AML-193 (cell line): Measurements from ENCODE around the gene DUSP28.
"Not testable (repeated sequence)": the region's sequence is repeated elsewhere in the genome, so short reads cannot be mapped to it uniquely, and the experiment has no call there.

ENCODE experiments used
- DNase-seq, 2 experiments: peaks; one replicate each; lab custom pipeline; 2025; lab: John Stamatoyannopoulos, UW

Gene DUSP28

GRCh38 chr2:240560084-240560479 is at the start of gene DUSP28:
DUSP28 (plus strand) TSS chr2:240560357; CDS start chr2:240560685, 328 bp downstream.
- peak; percentile 83 to 85 for DNase-seq

DNA sequence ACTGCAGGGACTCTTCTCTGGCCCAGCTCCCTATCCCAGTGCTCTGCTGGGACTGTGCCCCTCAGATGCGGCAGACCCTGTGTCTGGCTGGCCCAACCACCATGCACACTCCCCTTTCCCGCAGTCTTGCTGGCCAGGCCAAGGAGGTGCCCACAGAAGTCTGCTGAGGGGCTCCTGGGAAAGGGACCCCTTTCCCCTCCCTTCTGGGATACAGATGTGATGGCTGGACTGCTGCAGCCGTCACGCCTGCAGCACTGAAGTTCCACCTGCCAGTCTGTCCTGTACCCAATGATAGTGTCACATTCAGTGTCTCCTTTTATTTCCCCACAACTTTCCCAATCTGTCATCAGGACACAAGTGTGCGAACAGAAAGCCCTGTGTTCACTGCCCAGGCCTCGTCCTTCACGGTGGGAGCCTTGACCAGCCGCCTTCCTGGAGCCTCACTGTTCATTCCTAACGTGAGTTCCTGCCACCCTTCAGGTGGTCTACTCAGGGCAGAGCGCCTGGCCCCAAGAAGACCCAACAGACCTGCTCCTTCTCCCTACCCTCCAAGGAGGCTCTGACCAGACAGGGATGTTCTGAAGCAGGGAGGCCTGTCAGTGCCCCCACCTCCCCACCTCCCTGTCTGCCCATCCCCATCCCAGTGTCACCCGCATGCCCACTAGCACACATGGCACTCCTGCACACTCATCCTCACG is 49.5 kb upstream of the DUSP28 start:
- no peak for DNase-seq

DNA sequence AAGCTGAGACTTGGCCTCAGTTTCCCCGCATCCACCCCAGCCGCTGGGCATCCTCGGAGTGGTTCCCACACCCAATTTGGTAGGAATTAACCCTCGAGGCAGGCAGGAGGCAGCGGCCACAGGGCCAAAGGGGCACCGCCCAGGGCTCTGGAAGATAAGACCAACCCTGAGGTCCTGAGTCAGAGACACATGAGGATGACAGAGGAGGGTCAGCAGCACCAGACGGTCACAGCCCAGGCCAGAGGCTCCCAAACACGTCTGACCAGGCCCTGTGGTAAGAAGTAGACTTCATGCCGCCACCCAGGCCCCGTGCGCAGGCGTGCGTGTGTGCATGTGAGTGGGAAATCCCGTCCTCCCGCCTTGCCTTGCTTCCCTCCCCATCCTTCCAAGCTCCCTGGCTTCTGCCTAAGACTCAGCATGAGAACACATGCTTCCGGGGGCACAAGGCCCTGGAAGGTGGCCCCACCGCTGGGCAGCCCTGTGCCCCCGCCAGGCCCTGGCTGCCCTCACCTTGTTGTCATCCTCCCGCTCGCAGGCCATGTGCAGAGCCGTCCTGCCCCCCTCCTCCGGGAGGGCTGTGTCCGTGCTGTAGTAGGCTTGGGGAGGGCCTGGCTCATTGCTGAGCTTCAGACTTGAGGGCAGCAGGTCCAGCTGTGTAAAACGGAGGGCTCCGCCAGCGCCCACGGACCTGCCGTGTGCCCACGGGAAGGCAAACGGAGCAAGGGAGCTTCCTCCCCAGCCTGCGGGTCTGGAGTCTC is 48.6 kb upstream of the DUSP28 start:
- no peak for DNase-seq

GRCh38 chr2:240512109-240512485 is 48.1 kb upstream of the DUSP28 start:
- DNase-seq: no peak

DNA sequence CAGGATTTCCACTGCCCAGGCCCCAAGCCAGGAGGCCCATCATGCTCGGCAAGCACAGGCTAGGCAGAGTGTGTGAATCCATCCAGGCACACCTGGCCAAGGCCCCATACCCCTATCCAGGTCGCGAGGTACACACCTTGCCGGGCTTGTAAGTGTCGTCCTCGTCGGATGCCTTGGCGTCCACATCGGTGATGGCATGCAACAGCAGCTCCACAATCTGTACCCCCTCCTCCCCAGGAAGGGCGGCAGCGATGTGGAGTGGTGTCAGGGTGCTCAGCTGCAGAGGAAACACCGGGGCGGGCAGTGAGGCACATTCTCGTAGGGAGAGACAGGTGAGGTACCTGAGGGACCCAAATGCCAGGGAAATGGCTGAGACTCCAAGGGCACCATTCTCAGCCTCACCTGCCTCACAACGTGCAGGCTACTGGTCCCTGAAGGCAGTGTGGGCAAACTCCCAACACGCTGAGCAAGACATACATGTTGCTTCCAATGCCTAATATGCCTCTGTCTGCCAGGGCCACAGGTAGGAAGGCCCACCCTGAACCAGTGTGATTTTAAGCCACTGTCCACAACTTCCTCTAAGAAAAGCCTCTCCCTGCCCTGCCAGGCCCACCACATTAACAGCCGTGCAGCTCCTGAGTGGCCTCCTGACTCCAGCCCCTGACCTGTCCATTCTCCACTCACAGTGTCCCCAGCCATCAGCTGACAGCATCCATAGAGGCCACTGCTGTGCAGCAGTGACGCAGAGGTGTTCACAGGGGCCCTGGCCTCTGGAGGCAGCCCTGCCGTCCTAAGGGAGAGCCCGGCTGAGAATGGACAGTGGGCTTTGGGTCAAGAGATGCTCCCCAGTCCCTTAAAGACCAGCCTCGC is 47.3 kb upstream of the DUSP28 start:
- no peak for DNase-seq

GRCh38 chr2:240513549-240514287 is 46.4 kb upstream of the DUSP28 start:
- DNase-seq: peak; percentile 69 to 72

- DNase-seq: no peak
Measured at GRCh38 chr2:240514631-240515030, 45.5 kb upstream of the DUSP28 start.

DNA sequence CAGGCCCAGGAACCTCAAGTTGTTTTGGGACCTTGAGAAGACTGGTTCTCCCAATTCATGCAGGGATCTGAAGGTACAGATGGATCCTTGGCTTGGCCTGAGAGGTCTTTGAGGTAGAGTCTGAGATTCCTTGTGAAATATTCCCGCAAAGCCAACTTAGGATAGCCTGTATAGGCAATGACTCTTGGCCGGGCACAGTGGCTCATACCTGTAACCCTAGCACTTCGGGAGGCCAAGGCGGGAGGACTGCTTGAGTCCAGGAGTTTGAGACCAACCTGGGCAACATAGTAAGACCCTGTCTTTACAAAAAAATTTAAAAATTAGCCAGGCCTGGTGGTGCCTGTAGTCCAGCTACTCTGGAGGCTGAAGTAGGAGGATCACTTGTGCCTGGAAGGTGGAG is 42.8 kb upstream of the DUSP28 start:
- no peak for DNase-seq

GRCh38 chr2:240518981-240519380 is 41.2 kb upstream of the DUSP28 start:
- DNase-seq: no peak

DNA sequence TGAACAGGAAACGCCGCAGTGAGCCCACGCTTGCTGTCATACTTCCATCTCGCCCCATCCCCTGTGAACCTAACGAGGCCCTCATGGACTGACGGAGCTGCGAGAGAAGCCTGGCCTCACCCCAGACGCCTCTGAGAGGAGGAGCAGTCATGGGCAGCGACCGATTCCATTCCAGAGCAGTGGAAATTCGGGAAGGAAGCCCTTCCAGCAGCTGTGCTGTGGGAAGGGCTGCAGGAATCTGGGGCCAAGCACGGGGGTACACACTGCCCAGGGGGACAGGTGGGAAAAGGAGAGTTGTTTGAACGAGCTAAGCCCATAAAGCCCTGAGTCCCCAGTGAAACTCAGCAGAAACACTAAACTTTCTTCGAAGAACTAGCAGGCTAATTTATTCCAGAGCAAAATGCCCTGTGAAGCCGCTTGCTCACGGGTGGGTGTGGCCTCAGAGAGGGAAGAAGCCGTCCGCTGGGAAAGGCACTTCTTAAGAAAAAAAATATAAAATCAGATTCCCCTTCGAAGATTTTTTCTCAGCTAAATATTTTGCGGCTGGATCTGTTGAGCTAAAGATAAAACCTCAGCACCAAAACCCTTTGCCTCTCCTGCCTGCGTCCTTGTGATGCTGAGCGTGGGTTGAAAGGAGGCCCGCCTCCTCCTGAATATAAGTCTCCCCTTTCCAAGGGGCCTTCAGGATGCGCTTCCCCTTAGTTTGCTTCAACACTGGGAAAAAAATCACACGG is 40.6 kb upstream of the DUSP28 start:
- no peak for DNase-seq

- no peak for DNase-seq
Measured at GRCh38 chr2:240520130-240520973, 39.8 kb upstream of the DUSP28 start.

DNA sequence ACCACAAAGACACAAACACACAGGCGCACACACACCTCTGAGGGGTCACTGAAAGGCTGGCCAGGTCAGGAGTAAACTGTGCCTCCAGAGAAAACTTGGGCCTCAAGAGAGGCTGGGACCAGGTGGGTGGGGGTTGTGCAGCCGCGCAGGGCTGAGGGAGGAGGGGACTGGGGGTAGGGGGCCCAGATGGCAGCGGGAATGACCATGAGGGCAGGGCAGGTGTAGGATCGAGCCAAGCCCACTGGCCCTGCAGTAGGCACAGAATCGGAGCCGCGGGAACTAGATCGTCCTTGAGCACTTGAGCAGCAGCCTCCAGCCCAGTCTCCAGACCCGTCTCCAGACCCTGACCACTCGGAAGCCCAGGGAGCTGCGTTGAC is 39.2 kb upstream of the DUSP28 start:
- no peak for DNase-seq

DNA sequence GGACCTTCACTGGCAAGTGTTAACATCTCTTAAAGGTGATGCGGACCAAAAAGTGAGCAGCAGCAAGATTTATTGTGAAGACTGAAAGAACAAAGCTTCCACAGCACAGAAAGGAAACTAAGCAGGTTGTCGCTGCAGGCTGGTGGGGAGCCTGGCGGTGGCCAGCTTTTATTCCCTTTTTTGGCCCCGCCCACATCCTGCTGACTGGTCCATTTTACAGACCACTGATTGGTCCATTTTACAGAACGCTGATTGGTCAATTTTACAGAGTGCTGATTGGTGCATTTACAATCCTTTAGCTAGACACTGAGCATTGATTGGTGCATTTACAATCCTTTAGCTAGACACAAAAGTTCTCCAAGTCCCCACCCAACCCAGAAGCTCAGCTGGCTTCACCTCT is 38.3 kb upstream of the DUSP28 start:
- not testable (repeated sequence) for DNase-seq

DNA sequence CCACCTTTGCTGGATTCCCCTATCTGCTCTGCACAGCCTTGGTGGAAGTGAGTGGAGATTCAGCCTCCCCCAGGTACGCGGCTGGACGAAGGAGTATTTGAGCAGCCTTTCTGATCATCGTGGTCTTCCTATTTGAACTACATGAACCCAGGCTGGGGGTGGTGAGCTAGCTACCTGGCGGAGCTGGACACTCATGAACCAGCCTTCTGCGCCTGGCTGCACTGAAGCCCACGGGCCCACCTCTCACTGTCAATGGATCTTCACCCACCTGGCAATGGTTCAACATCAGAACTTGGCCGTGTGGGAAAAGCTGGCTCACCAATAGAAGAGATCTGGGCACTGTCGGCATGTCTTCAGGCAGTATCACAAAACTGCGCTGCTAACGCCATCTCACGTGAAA is 37.8 kb upstream of the DUSP28 start:
- no peak for DNase-seq

DNA sequence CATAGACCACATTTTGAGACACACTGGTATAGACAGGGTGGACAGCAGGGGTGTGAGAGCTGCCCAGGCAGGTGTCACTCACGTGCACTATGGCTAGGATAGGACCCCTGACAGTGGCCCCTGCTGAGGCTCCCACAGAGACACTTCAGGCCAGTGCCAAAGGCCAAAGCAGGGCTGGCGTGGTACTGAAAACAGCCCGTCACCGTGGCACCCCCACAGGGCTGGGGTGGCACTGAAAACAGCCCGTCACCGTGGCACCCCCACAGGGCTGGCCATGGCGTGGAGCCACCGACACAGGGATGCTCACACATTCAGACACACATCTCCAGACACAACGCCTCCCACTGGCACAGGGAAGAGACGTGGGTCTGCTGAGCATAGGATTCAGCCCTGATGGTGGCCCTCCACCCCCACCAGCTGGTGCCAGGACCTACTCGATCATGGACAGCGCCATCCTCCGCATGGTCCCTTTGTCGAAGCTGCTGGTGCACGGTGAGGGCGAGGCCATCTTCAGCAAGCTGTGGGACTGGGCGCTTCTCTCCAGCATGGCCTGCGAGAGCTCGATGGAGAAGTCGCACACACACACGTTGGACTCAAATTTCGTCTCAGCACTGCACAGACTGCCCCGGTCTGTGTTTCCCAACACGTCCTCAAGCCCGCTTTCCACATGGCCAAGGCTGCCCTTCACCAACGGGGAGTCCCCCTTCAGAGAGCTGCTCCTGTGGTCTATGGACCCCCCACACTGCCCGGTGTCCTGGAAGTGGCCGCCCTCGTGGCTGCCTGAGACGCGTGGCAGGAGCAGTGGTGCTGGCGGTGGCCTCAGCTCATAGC is 36.5 kb upstream of the DUSP28 start:
- DNase-seq: no peak

DNA sequence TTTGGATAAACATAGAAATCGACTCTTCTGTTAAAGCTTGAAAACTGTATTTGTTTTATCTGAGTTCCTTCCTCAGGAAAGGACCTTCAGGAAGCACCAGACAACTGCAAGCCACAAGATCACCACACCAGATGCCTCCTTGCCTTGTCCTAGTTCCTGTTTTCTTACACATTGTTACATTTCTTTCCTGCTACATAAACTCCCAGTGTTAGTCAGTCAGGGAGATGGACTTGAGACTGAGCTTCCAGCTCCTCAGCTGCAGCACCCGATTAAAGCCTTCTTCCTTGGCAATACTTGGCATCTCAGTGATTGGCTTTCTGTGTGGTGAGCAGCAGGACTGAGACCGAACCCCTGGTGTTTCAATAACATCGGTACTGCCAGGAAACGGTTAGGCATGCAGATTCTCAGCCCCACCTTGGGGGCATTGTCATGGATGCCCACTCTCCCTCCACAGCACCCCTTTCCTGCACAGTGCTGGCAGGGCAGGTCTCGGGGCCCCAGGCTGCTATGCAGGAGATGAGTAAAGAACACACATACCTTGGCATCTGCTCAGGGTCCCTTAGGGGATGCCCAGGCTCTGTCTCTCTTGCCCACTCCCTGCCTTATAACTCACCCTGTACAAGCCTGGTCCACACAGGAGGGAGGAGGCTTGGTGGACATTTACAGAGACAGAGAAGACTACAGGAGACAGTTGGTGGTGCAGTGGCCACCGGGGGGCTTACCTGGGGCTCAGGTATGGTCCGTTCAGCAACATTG is 35.0 kb upstream of the DUSP28 start:
- DNase-seq: peak in 1 of 2 experiments; percentile 29

DNA sequence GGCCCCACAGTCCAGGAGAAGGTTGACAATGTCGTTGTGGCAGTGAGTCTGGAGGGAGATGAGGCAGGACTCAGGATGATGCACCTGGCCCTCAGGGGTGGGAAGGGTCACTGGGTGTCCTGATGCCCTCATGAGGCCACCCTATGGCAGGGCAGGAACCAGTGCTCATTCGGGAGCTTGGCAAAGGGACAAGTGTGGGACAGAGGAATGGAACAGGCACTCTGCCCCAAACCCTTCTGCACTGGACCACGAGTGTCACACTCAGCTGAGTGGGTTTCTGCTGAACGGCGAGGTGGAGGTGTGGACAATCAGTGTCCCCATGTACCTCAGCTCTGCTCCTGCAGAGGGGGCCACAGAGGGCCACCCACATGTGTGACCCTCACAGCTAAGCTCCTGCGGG is 34.4 kb upstream of the DUSP28 start:
- no peak for DNase-seq

- DNase-seq: no peak
Measured at GRCh38 chr2:240526521-240526920, 33.6 kb upstream of the DUSP28 start.
